Panc1 (cell line): ENCODE measurements around the gene BRD3.

ENCODE experiments used
- POLR2AphosphoS5 ChIP-seq: IDR thresholded peaks from 2 replicates; pipeline ENCODE4 v1.6.1; 2012; ENCODE audit warnings: mild to moderate bottlenecking, low read depth, low read length, moderate library complexity
- SIN3A ChIP-seq: IDR thresholded peaks from 2 replicates; pipeline ENCODE4 v1.6.1; 2012; ENCODE audit warnings: low read depth, mild to moderate bottlenecking, low read length, moderate library complexity, borderline replicate concordance; ENCODE audit not compliant: insufficient read depth
- TCF7L2 ChIP-seq: IDR thresholded peaks from 2 replicates; pipeline ENCODE4 v1.6.1; 2011; ENCODE audit warnings: mild to moderate bottlenecking, low read depth, low read length, inconsistent platforms
- TF ChIP-seq, protein P1 (sequence below): fragments of 450-650 bp; IDR thresholded peaks from 2 replicates; pipeline ENCODE4 v1.5.1; 2017; ENCODE audit warnings: mild to moderate bottlenecking
- TF ChIP-seq, protein P2 (sequence below), 2 experiments: IDR thresholded peaks; 2 replicates each; pipeline ENCODE4 v1.6.1; 2011 to 2012; ENCODE audit warnings: low read depth in 2 of 2, control low read depth in 1 of 2, low read length in 1 of 2, mild to moderate bottlenecking in 1 of 2, moderate library complexity in 1 of 2; ENCODE audit not compliant: insufficient read depth in 1 of 2

DNA sequence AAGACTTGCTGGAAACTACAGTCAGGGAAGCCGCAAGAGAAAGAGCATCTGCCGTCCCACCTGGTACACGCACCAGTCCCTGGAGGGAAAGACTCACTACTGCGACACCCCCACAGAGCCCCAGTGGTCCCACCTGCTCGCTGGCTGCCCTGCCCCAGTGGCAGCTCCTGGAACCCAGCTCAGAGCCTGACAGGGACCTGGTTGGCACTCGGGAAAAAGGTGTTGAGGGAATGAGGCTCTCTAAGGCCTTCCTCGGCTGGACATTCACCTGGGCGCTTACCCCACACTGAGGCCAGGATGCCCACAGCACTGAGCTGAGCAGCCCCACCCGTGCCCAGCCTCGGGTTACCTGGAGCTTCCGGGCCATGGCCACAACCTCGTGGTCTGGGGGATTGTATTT, 22.9 kb downstream of the BRD3 start:
- TF ChIP-seq POLR2AphosphoS5 = no peak
- TF ChIP-seq, protein P1, sequence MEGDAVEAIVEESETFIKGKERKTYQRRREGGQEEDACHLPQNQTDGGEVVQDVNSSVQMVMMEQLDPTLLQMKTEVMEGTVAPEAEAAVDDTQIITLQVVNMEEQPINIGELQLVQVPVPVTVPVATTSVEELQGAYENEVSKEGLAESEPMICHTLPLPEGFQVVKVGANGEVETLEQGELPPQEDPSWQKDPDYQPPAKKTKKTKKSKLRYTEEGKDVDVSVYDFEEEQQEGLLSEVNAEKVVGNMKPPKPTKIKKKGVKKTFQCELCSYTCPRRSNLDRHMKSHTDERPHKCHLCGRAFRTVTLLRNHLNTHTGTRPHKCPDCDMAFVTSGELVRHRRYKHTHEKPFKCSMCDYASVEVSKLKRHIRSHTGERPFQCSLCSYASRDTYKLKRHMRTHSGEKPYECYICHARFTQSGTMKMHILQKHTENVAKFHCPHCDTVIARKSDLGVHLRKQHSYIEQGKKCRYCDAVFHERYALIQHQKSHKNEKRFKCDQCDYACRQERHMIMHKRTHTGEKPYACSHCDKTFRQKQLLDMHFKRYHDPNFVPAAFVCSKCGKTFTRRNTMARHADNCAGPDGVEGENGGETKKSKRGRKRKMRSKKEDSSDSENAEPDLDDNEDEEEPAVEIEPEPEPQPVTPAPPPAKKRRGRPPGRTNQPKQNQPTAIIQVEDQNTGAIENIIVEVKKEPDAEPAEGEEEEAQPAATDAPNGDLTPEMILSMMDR = no peak
- TF ChIP-seq TCF7L2 = no peak
- no peak for TF ChIP-seq SIN3A
- TF ChIP-seq, protein P2, sequence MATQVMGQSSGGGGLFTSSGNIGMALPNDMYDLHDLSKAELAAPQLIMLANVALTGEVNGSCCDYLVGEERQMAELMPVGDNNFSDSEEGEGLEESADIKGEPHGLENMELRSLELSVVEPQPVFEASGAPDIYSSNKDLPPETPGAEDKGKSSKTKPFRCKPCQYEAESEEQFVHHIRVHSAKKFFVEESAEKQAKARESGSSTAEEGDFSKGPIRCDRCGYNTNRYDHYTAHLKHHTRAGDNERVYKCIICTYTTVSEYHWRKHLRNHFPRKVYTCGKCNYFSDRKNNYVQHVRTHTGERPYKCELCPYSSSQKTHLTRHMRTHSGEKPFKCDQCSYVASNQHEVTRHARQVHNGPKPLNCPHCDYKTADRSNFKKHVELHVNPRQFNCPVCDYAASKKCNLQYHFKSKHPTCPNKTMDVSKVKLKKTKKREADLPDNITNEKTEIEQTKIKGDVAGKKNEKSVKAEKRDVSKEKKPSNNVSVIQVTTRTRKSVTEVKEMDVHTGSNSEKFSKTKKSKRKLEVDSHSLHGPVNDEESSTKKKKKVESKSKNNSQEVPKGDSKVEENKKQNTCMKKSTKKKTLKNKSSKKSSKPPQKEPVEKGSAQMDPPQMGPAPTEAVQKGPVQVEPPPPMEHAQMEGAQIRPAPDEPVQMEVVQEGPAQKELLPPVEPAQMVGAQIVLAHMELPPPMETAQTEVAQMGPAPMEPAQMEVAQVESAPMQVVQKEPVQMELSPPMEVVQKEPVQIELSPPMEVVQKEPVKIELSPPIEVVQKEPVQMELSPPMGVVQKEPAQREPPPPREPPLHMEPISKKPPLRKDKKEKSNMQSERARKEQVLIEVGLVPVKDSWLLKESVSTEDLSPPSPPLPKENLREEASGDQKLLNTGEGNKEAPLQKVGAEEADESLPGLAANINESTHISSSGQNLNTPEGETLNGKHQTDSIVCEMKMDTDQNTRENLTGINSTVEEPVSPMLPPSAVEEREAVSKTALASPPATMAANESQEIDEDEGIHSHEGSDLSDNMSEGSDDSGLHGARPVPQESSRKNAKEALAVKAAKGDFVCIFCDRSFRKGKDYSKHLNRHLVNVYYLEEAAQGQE (IDR thresholded peaks at IDR 0.05; ENCODE audit: insufficient read depth in 1 of 2, low read depth in 2 of 2, low read length in 1 of 2) = no peak
